ENCODE data around the gene RAPGEF3.

DNA sequence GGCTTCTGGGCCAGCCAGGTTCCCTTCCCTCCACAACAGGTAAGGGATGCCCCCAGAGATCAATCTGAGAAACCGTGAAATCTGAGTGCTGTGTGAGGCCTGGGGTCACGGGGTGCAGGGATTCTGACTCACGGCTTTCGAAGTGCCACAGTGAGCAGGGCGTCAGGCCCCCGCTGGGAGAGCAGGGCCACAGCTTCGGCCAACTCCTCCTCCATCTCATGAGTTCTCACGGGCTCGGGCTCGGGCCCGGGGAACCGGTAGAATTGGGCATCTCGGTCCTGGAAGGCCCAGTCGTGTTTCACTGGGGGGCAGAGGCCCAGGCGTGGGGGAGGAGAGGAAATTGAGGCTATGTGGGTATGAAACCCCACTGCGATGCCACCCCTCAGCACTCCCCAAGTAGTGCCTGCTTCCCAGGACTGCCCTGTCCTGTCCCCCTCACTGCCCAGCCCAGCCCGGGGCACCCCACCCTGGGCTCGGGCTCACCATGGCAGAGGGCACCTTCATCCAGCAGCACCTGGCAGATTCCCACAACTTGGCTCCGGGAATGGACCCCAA lies 7.7 kb downstream of the RAPGEF3 start:
- no peak for TF ChIP-seq POLR2AphosphoS5 (IDR thresholded peaks at IDR 0.05; ENCODE audit: low read depth)
- TF ChIP-seq, protein P1, sequence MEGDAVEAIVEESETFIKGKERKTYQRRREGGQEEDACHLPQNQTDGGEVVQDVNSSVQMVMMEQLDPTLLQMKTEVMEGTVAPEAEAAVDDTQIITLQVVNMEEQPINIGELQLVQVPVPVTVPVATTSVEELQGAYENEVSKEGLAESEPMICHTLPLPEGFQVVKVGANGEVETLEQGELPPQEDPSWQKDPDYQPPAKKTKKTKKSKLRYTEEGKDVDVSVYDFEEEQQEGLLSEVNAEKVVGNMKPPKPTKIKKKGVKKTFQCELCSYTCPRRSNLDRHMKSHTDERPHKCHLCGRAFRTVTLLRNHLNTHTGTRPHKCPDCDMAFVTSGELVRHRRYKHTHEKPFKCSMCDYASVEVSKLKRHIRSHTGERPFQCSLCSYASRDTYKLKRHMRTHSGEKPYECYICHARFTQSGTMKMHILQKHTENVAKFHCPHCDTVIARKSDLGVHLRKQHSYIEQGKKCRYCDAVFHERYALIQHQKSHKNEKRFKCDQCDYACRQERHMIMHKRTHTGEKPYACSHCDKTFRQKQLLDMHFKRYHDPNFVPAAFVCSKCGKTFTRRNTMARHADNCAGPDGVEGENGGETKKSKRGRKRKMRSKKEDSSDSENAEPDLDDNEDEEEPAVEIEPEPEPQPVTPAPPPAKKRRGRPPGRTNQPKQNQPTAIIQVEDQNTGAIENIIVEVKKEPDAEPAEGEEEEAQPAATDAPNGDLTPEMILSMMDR (IDR thresholded peaks at IDR 0.05; ENCODE audit: insufficient read depth, low read length): no peak
- no peak for TF ChIP-seq GABPA (IDR thresholded peaks at IDR 0.05; ENCODE audit: low read depth)
- TF ChIP-seq, protein P2, sequence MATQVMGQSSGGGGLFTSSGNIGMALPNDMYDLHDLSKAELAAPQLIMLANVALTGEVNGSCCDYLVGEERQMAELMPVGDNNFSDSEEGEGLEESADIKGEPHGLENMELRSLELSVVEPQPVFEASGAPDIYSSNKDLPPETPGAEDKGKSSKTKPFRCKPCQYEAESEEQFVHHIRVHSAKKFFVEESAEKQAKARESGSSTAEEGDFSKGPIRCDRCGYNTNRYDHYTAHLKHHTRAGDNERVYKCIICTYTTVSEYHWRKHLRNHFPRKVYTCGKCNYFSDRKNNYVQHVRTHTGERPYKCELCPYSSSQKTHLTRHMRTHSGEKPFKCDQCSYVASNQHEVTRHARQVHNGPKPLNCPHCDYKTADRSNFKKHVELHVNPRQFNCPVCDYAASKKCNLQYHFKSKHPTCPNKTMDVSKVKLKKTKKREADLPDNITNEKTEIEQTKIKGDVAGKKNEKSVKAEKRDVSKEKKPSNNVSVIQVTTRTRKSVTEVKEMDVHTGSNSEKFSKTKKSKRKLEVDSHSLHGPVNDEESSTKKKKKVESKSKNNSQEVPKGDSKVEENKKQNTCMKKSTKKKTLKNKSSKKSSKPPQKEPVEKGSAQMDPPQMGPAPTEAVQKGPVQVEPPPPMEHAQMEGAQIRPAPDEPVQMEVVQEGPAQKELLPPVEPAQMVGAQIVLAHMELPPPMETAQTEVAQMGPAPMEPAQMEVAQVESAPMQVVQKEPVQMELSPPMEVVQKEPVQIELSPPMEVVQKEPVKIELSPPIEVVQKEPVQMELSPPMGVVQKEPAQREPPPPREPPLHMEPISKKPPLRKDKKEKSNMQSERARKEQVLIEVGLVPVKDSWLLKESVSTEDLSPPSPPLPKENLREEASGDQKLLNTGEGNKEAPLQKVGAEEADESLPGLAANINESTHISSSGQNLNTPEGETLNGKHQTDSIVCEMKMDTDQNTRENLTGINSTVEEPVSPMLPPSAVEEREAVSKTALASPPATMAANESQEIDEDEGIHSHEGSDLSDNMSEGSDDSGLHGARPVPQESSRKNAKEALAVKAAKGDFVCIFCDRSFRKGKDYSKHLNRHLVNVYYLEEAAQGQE (IDR thresholded peaks at IDR 0.05; ENCODE audit: insufficient replicate concordance, low read depth): no peak
- no peak for TF ChIP-seq SPI1 (IDR thresholded peaks at IDR 0.05; ENCODE audit: borderline replicate concordance, low read depth)

All from HL-60 (cell line).